DOHH2 (cell line): Measurements from ENCODE around the gene NUMBL.
A peak's percentile ranks its signal among the peaks of the same experiment; 100 is the strongest.

Experiments
- CTCF ChIP-seq: fragments of 200-600 bp; sonication (generic); IDR thresholded peaks from one replicate; pipeline ENCODE4 v1.5.1; 2014; ENCODE audit warnings: antibody characterized with exemption, mild to moderate bottlenecking, low read depth, low read length; ENCODE audit not compliant: poor library complexity, severe bottlenecking
- EZH2phosphoT487 ChIP-seq: fragments of 200-600 bp; sonication (generic); IDR thresholded peaks from 2 replicates; pipeline ENCODE4 v1.6.1; 2017; ENCODE audit warnings: borderline replicate concordance, mild to moderate bottlenecking, antibody characterized with exemption, low read length, moderate library complexity, mixed read lengths

GRCh38 chr19:40716482-40717324, 26.3 kb upstream of the NUMBL start, which contains the start of the genes COQ8B and ITPKC:
- peak; percentile 12 for TF ChIP-seq CTCF
- no peak for TF ChIP-seq EZH2phosphoT487
